Stomach (tissue), 9 donors: ENCODE measurements around the gene RASD1. TPM values are rescaled to one million over a fixed set of nuclear protein-coding genes. Genes with fewer than 3 reads are reported as not detected.
A peak's percentile ranks its signal among the peaks of the same experiment; 100 is the strongest.
"Not testable (repeated sequence)": the region's sequence is repeated elsewhere in the genome, so short reads cannot be mapped to it uniquely, and the experiment has no call there.

Experiments
- DNase-seq, 2 donors: peaks; one replicate each; pipeline versions ENCODE4 v3.0.0 to v3.0.0-alpha.2; 2013 to 2019
- H3K27ac ChIP-seq, 5 donors: fragments of 200-600 bp in 4 of 5; sonication (generic) in 4 of 5; one replicate each; pipeline ENCODE4 v1.5.1; 2013 to 2019; ENCODE audit warnings: mild to moderate bottlenecking in 1 of 5, moderate library complexity in 1 of 5
- H3K27me3 ChIP-seq, 3 donors: fragments of 200-600 bp; sonication (generic); one replicate each; pipeline ENCODE4 v1.5.1; 2017 to 2019; ENCODE audit warnings: mixed run types in 1 of 3
- H3K36me3 ChIP-seq, 4 donors: fragments of 200-600 bp; sonication (generic); 1 replicate in 3 of 4; 2 replicates in 1 of 4; pipeline ENCODE4 v1.5.1; 2016 to 2019
- H3K4me1 ChIP-seq, 4 donors: fragments of 200-600 bp; sonication (generic); one replicate each; pipeline ENCODE4 v1.5.1; 2016 to 2019
- H3K4me3 ChIP-seq, 4 donors: fragments of 200-600 bp; sonication (generic) in 3 of 4; one replicate each; pipeline ENCODE4 v1.5.1; 2016 to 2019; ENCODE audit warnings: mild to moderate bottlenecking in 1 of 4
- H3K9me3 ChIP-seq, 4 donors: fragments of 200-600 bp; sonication (generic); one replicate each; pipeline ENCODE4 v1.5.1; 2016 to 2019
- CTCF ChIP-seq, 7 experiments: fragments of 450-650 bp in 4 of 7; fragments of 200-600 bp in 3 of 7; sonication (generic) in 3 of 7; IDR thresholded peaks; one replicate each; pipeline ENCODE4 v1.5.1; 2016 to 2019; ENCODE audit warnings: antibody characterized with exemption in 7 of 7, control low read depth in 2 of 7, mild to moderate bottlenecking in 1 of 7
- EP300 ChIP-seq: sonication (generic); formaldehyde crosslinking; IDR thresholded peaks from one replicate; pipeline ENCODE4 v1.6.1; 2017; ENCODE audit warnings: antibody characterized with exemption
- POLR2A ChIP-seq, 4 donors: fragments of 450-650 bp; IDR thresholded peaks; one replicate each; pipeline ENCODE4 v1.6.1; 2016; ENCODE audit warnings: antibody characterized with exemption in 4 of 4, control low read depth in 2 of 4, mild to moderate bottlenecking in 1 of 4, moderate library complexity in 1 of 4
- POLR2AphosphoS5 ChIP-seq, 3 donors: sonication (generic); formaldehyde crosslinking; IDR thresholded peaks; one replicate each; pipeline ENCODE4 v1.6.1; 2016; ENCODE audit warnings: antibody characterized with exemption in 3 of 3
- WGBS, 5 donors: extraction: QIAGEN DNeasy Blood & Tissue Kit in 3 of 5; methylation state at CpG; one replicate each; pipeline versions ENCODE4 v1.1.5 to v1.1.7; 2013 to 2018; 5-methylcytosine and 5-hydroxymethylcytosine counted together
- intact Hi-C: fragments of 100-400 bp; cut with DNase I; formaldehyde crosslinking; loops from one replicate; pipeline ENCODE4 v1.15.1; 2023; ENCODE audit warnings: low total_unique reads
- polyA plus RNA-seq, 3 donors: library from polyadenylated mRNA; stranded (reverse); fragments of 200-250 nt; gene quantifications; one replicate each; pipeline ENCODE4 v1.2.3, GENCODE V29; 2013
- total RNA-seq, 5 donors: library from RNA; depleted of rRNA; stranded (reverse); fragments of >200 nt; gene quantifications; one replicate each; pipeline versions ENCODE4 v1.1.0 to v1.2.3, GENCODE V29; 2014 to 2016
- donor health status: healthy with polysubstance abuse.
- donor health status: Bipolar disorder and iron deficiency.
- donor health status: healthy.

The RASD1 gene
- total and polyA plus RNA-seq, 8 donors: 3.7 to 72.9 (median 14.0) TPM

- intact Hi-C loops: no loop called here
- 89 to 94% (median 91%) methylated on average over 4 of the region's 4 CpGs for WGBS, 5 donors
- Histone ChIP-seq H3K27ac (no peak overlapping the region), H3K9me3 (no peaks in the 10 kb centered on the region), H3K4me3 (no peak overlapping the region), H3K27me3 (no peaks in the 10 kb centered on the region), H3K4me1 (no peaks in the 10 kb centered on the region), H3K36me3 (no peaks in the 10 kb centered on the region)
- TF ChIP-seq POLR2A (IDR thresholded peaks at IDR 0.05): no peak
- TF ChIP-seq EP300: no peak
- TF ChIP-seq POLR2AphosphoS5 (IDR thresholded peaks at IDR 0.05): no peak
- no peak for TF ChIP-seq CTCF (IDR thresholded peaks at IDR 0.05)
- no peak for DNase-seq
Observed at GRCh38 chr17:17455173-17455572, 41.0 kb downstream of the RASD1 start.

- H3K27me3 ChIP-seq, H3K27ac ChIP-seq, DNase-seq, H3K9me3 ChIP-seq, intact Hi-C loops, H3K4me3 ChIP-seq, H3K36me3 ChIP-seq, H3K4me1 ChIP-seq: not testable (repeated sequence)
- WGBS, 5 donors: 30 to 64% (median 64%) methylated on average over 1 of the region's 1 CpG
Observed at GRCh38 chr17:17454700-17455099, 41.5 kb downstream of the RASD1 start.

GRCh38 chr17:17454276-17454675 lies 41.9 kb downstream of the RASD1 start:
- Histone ChIP-seq H3K27ac (no peak overlapping the region), H3K36me3 (no peaks in the 10 kb centered on the region), H3K9me3 (no peaks in the 10 kb centered on the region), H3K27me3 (no peaks in the 10 kb centered on the region), H3K4me3 (no peak overlapping the region), H3K4me1 (no peaks in the 10 kb centered on the region)
- 77 to 89% (median 82%) methylated on average over 1 of the region's 1 CpG for WGBS, 5 donors
- TF ChIP-seq CTCF (IDR thresholded peaks at IDR 0.05) (no peak), EP300 (no peak), POLR2AphosphoS5 (IDR thresholded peaks at IDR 0.05) (no peak), POLR2A (IDR thresholded peaks at IDR 0.05) (no peak)
- DNase-seq: peak in 1 of 2 donors; percentile 0
- intact Hi-C loops: no loop called here

- DNase-seq: peak in 1 of 2 donors; percentile 14
- TF ChIP-seq POLR2A (IDR thresholded peaks at IDR 0.05) (no peak), EP300 (no peak), CTCF (IDR thresholded peaks at IDR 0.05) (no peak), POLR2AphosphoS5 (IDR thresholded peaks at IDR 0.05) (no peak)
- no peak overlapping the region for H3K4me3 ChIP-seq
- no peaks in the 10 kb centered on the region for H3K36me3 ChIP-seq
- H3K27me3 ChIP-seq: no peaks in the 10 kb centered on the region
- WGBS, 5 donors: 72 to 87% (median 79%) methylated on average over 9 of the region's 9 CpGs
- intact Hi-C loops: no loop called here
- no peaks in the 10 kb centered on the region for H3K4me1 ChIP-seq
- H3K9me3 ChIP-seq: no peaks in the 10 kb centered on the region
- no peak overlapping the region for H3K27ac ChIP-seq
Observed at GRCh38 chr17:17453088-17453487, 43.1 kb downstream of the RASD1 start.

GRCh38 chr17:17448723-17449122 lies 47.5 kb downstream of the RASD1 start:
- Histone ChIP-seq H3K36me3 (no peaks in the 10 kb centered on the region), H3K4me1 (peaks cover 7 to 22% (median 22%) of the 10 kb centered on the region in 4 donors), H3K27ac (no peak overlapping the region), H3K4me3 (no peak overlapping the region), H3K9me3 (no peaks in the 10 kb centered on the region), H3K27me3 (no peaks in the 10 kb centered on the region)
- WGBS, 5 donors: 89 to 94% (median 90%) methylated on average over 2 to 4 of the region's 4 CpGs
- DNase-seq: no peak
- no peak for TF ChIP-seq POLR2AphosphoS5 (IDR thresholded peaks at IDR 0.05)
- TF ChIP-seq EP300: no peak
- no peak for TF ChIP-seq POLR2A (IDR thresholded peaks at IDR 0.05)
- no peak for TF ChIP-seq CTCF (IDR thresholded peaks at IDR 0.05)
- intact Hi-C loops: no loop called here
